ENCODE data around the gene NOL7. TPM values are rescaled to one million over a fixed set of nuclear protein-coding genes. Genes with fewer than 3 reads are reported as not detected.

NOL7 gene
- 50.7 and 69.5 TPM in 2 replicates for total RNA-seq

DNA sequence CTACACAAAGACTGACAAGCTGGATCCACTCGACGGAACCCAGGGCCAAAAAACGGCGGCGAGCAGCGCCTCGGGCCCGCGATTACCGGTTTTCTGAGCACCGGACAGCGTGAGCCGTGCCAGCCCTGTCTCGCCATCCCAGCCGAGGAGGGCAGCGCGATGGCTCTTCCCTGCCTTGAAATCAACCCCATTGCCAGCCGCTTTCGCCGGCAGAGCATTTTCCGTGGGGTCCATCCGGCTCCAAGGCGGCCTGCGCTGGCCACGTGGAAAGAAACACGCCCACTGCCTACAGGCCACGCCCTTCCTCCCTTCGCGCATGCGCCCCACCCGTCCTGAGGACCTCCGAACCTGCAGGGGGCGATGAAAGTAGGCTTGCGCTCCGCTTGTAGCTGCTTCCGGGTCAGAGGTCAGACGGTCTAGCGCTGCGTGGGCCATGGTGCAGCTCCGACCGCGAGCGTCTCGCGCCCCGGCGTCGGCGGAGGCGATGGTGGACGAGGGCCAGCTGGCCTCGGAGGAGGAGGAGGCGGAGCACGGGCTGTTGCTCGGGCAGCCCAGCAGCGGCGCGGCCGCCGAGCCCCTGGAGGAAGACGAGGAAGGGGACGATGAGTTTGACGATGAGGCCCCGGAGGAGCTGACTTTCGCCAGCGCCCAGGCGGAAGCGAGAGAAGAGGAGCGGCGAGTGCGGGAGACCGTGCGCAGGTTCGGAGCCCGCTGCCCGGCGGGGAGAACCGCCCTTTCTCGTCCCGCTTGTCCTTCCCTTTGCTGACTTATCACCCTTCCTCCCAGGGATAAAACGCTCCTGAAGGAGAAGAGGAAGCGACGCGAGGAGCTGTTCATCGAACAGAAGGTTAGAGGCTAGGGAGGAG is at the start of gene NOL7:
Gene NOL7, plus strand, starts transcription at position 410 of the 866 bp plus-strand sequence. Its CDS starts 24 bp downstream, at position 434.

GRCh38 chr6:13574571-13575376 is 40.4 kb upstream of the NOL7 start, which contains the start of gene SIRT5:
TSS of gene SIRT5 (plus strand) at chr6:13574601. CDS start at chr6:13584111, 9,510 bp downstream.

Other genes with a start within 250 kb of the NOL7 start
- gene GFOD1, start 127.7 kb upstream of the NOL7 start, total RNA-seq: 14.4 and 18.1 TPM in 2 replicates
- gene SIRT5, start 40.7 kb upstream of the NOL7 start, total RNA-seq: 2.9 and 5.5 TPM in 2 replicates
- gene RANBP9, start 96.5 kb downstream of the NOL7 start, total RNA-seq: 21.5 and 22.8 TPM in 2 replicates
- gene MCUR1, start 199.2 kb downstream of the NOL7 start, total RNA-seq: 6.5 and 8.1 TPM in 2 replicates